Endothelial cell of umbilical vein (primary cell): ENCODE measurements around the gene CSNK1D. TPM values are rescaled to one million over a fixed set of nuclear protein-coding genes. Genes with fewer than 3 reads are reported as not detected.

Experiments
- BruUV-seq: library from RNA; stranded (reverse); fragments of 400-500 nt; replicated peaks from 2 replicates; lab custom pipeline; 2021; lab: Mats Ljungman, UMichigan
- CTCF ChIA-PET: fragments of 300-600, 350-600 bp; sonication (Branson Sonifier 250); formaldehyde crosslinking; loops from one replicate; lab custom pipeline; 2021; ENCODE audit warnings: antibody characterized with exemption, inconsistent platforms; lab: Charles Lee
- POLR2A ChIA-PET: fragments of 300-600, 350-600 bp; sonication (Branson Sonifier 250); formaldehyde crosslinking; loops from one replicate; lab custom pipeline; 2021; ENCODE audit warnings: antibody characterized with exemption, inconsistent platforms; lab: Charles Lee
- DNase-seq: peaks from one replicate; pipeline ENCODE4 v3.0.0-alpha.2; 2011; ENCODE audit warnings: low read depth, low spot score
- FAIRE-seq: peaks from 2 replicates; lab custom pipeline; 2011; peaks lifted over from hg19 to GRCh38; lab: Jason Lieb, UNC
- H2AFZ ChIP-seq: 2 replicates; pipeline ENCODE4 v1.6.0; 2012; ENCODE audit warnings: low read depth, low read length, control low read depth, inconsistent platforms
- H3K27ac ChIP-seq: 2 replicates; pipeline ENCODE4 v1.5.1; 2011; ENCODE audit warnings: low read depth, mild to moderate bottlenecking, control low read depth, low read length, moderate library complexity; ENCODE audit not compliant: insufficient read depth
- H3K27me3 ChIP-seq, 2 experiments: 2 replicates each; pipeline versions ENCODE4 v1.6.0 to v1.6.1; 2011; ENCODE audit warnings: low read length in 2 of 2, mixed read lengths in 1 of 2; ENCODE audit not compliant: control insufficient read depth in 2 of 2, insufficient read depth in 2 of 2
- H3K36me3 ChIP-seq, 2 experiments: 2 replicates in 1 of 2; 3 replicates in 1 of 2; pipeline ENCODE4 v1.5.1; 2011; ENCODE audit warnings: low read length in 2 of 2, mild to moderate bottlenecking in 1 of 2, moderate library complexity in 1 of 2; ENCODE audit not compliant: control insufficient read depth in 2 of 2, insufficient read depth in 2 of 2; ENCODE audit errors: extremely low read depth in 1 of 2
- H3K4me1 ChIP-seq: 3 replicates; pipeline ENCODE4 v1.5.1; 2011; ENCODE audit warnings: mild to moderate bottlenecking, low read length; ENCODE audit not compliant: control insufficient read depth, insufficient read depth; ENCODE audit errors: extremely low read depth
- H3K4me2 ChIP-seq: 2 replicates; pipeline ENCODE4 v1.6.1; 2011; ENCODE audit warnings: low read length, control low read depth, mixed read lengths; ENCODE audit not compliant: insufficient read depth
- H3K4me3 ChIP-seq, 3 experiments: fragments of 200-600 bp in 1 of 3; sonication (generic), shearing (Covaris generic) in 1 of 3; replicated peaks in 1 of 3; 2 replicates each; pipeline ENCODE4 v1.5.1; 2011 to 2016; ENCODE audit warnings: control low read depth in 3 of 3, low read length in 3 of 3, mild to moderate bottlenecking in 2 of 3, inconsistent platforms in 1 of 3, low read depth in 1 of 3, moderate library complexity in 1 of 3; ENCODE audit not compliant: insufficient read depth in 1 of 3
- H3K79me2 ChIP-seq: 2 replicates; pipeline ENCODE4 v1.6.0; 2012; ENCODE audit warnings: low read length, inconsistent platforms; ENCODE audit not compliant: control insufficient read depth, insufficient read depth
- H3K9ac ChIP-seq: replicated peaks from 2 replicates; pipeline ENCODE3; 2011; ENCODE audit warnings: low read length, control low read depth; ENCODE audit not compliant: insufficient read depth; ENCODE audit errors: extremely low read depth
- H3K9me1 ChIP-seq: replicated peaks from 3 replicates; pipeline ENCODE4 v1.6.0; 2011; ENCODE audit warnings: mild to moderate bottlenecking, low read length; ENCODE audit not compliant: control insufficient read depth, insufficient read depth; ENCODE audit errors: extremely low read depth
- H3K9me3 ChIP-seq: replicated peaks from 2 replicates; pipeline ENCODE4 v1.5.1; 2012; ENCODE audit warnings: low read length, inconsistent platforms; ENCODE audit not compliant: control insufficient read depth, insufficient read depth
- H4K20me1 ChIP-seq: replicated peaks from 2 replicates; pipeline ENCODE3; 2011; ENCODE audit warnings: mild to moderate bottlenecking, low read length; ENCODE audit not compliant: control insufficient read depth, insufficient read depth; ENCODE audit errors: extremely low read depth
- CTCF ChIP-seq, 2 donors: IDR thresholded peaks; 1 replicate in 1 of 2; 2 replicates in 1 of 2; pipeline ENCODE4 v1.5.1; 2011; ENCODE audit warnings: low read length in 2 of 2, mild to moderate bottlenecking in 2 of 2, moderate library complexity in 2 of 2, control low read depth in 1 of 2, inconsistent platforms in 1 of 2, low read depth in 1 of 2; ENCODE audit not compliant: insufficient read depth in 1 of 2; ENCODE audit errors: extremely low read depth in 1 of 2
- POLR2A ChIP-seq: IDR thresholded peaks from 2 replicates; pipeline ENCODE4 v1.6.1; 2012; ENCODE audit warnings: low read depth, mild to moderate bottlenecking, control low read depth, low read length
- dilution Hi-C: fragments of 300-500 bp; cut with MboI; formaldehyde crosslinking; loops from one replicate; pipeline ENCODE4 v1.15.0; 2019; ENCODE audit warnings: low sequenced_read_pairs; ENCODE audit not compliant: extremely low pct_ligation_motif_present
- intact Hi-C: fragments of 100-400 bp; cut with micrococcal nuclease; formaldehyde crosslinking; loops from one replicate; pipeline ENCODE4 v1.10.0; 2022
- polyA plus RNA-seq, 4 experiments: library from polyadenylated mRNA; depleted of rRNA in 3 of 4; stranded (reverse) in 3 of 4; unstranded in 1 of 4; fragments of >200 nt; gene quantifications; 2 replicates each; pipeline versions ENCODE4 v1.2.1 to v1.2.3, GENCODE V29; 2011 to 2012; ENCODE audit warnings: missing spikeins in 1 of 4
- total RNA-seq: library from RNA; stranded (reverse); gene quantifications from 2 replicates; pipeline ENCODE4 v1.2.3, GENCODE V29; 2021

Gene CSNK1D
- total and polyA plus RNA-seq, 2 donors (not counting 3 experiments of a cell fraction or from before 2014, with no cell fraction given): 127 to 155 TPM

- Histone ChIP-seq H3K9me1 (no peaks in the 10 kb centered on the region), H3K4me1 (peaks cover 34% of the 10 kb centered on the region), H3K27ac (no peak overlapping the region), H3K27me3 (no peaks in the 10 kb centered on the region), H3K9ac (no peak overlapping the region), H3K9me3 (no peaks in the 10 kb centered on the region), H3K79me2 (peaks cover 30% of the 10 kb centered on the region), H3K4me3 (no peak overlapping the region), H4K20me1 (peaks cover 2% of the 10 kb centered on the region), H2AFZ (no peak overlapping the region), H3K4me2 (no peak overlapping the region), H3K36me3 (peaks cover 20 to 57% of the 10 kb centered on the region in 2 experiments)
- ChIA-PET POLR2A (no interaction called here), CTCF (interaction anchor here (0.9 to 6.7 kb wide), 7 partner anchors 10 to 214 kb away, joined by 3 to 52 read pairs (median 3); no protein-coding TSS in a partner anchor)
- BruUV-seq: no TSS peak
- intact Hi-C loops (loop anchor here (2.0 to 10.0 kb wide), 3 partner anchors 37 to 170 kb away; partner anchors contain the start of genes HEXD and OGFOD3), dilution Hi-C loops (no loop called here)
- DNase-seq: peak; percentile 38
- FAIRE-seq: no peak
- no peak for TF ChIP-seq POLR2A
- TF ChIP-seq CTCF (IDR thresholded peaks at IDR 0.05; ENCODE audit: extremely low read depth in 1 of 2, insufficient read depth in 1 of 2, low read depth in 1 of 2, low read length in 2 of 2): peak; percentile 48 to 62
Measured at GRCh38 chr17:82244413-82245133, 28.9 kb downstream of the CSNK1D start.
